Measurements from ENCODE around the gene SLC2A9. TPM values are rescaled to one million over a fixed set of nuclear protein-coding genes. Genes with fewer than 3 reads are reported as not detected.

SLC2A9 gene
- total RNA-seq, 1 donor from 2014 or later: 1.2 TPM

- ChIA-PET POLR2A (no interaction called here), CTCF (no interaction called here)
- ATAC-seq (ENCODE audit: low read depth) (no peak), DNase-seq (no peak)
- H3K36me3 Mint-ChIP-seq (ENCODE audit: low read depth): no peaks in the 10 kb centered on the region
- intact Hi-C loops (cut with micrococcal nuclease): no loop called here
- H3K4me3 Mint-ChIP-seq: no peak overlapping the region
- H3K9me3 Mint-ChIP-seq: no peaks in the 10 kb centered on the region
- no peak overlapping the region for H3K27ac Mint-ChIP-seq
- no peaks in the 10 kb centered on the region for H3K27me3 Mint-ChIP-seq
- no peaks in the 10 kb centered on the region for H3K4me1 Mint-ChIP-seq
- TF ChIP-seq CTCF (IDR thresholded peaks at IDR 0.05): no peak
Measured at GRCh38 chr4:9938933-9939332, 82.4 kb downstream of the SLC2A9 start.

- ATAC-seq (ENCODE audit: low read depth) (no peak), DNase-seq (no peak)
- POLR2A ChIA-PET: no interaction called here
- Mint-ChIP-seq H3K27ac (no peak overlapping the region), H3K36me3 (ENCODE audit: low read depth) (no peaks in the 10 kb centered on the region), H3K4me1 (no peaks in the 10 kb centered on the region), H3K4me3 (no peak overlapping the region), H3K9me3 (no peaks in the 10 kb centered on the region), H3K27me3 (no peaks in the 10 kb centered on the region)
- CTCF ChIA-PET: no interaction called here
- TF ChIP-seq CTCF (IDR thresholded peaks at IDR 0.05): no peak
- intact Hi-C loops (cut with micrococcal nuclease): no loop called here
Measured at GRCh38 chr4:9937078-9937477, 84.2 kb downstream of the SLC2A9 start.

- DNase-seq (no peak), ATAC-seq (ENCODE audit: low read depth) (no peak)
- no peaks in the 10 kb centered on the region for H3K27me3 Mint-ChIP-seq
- no peaks in the 10 kb centered on the region for H3K36me3 Mint-ChIP-seq (ENCODE audit: low read depth)
- H3K27ac Mint-ChIP-seq: no peak overlapping the region
- intact Hi-C loops (cut with micrococcal nuclease): no loop called here
- POLR2A ChIA-PET: no interaction called here
- H3K4me3 Mint-ChIP-seq: no peak overlapping the region
- H3K9me3 Mint-ChIP-seq: no peaks in the 10 kb centered on the region
- H3K4me1 Mint-ChIP-seq: no peaks in the 10 kb centered on the region
- TF ChIP-seq CTCF (IDR thresholded peaks at IDR 0.05): no peak
- CTCF ChIA-PET: no interaction called here
Measured at GRCh38 chr4:9936129-9936644, 85.1 kb downstream of the SLC2A9 start.

- H3K36me3 Mint-ChIP-seq (ENCODE audit: low read depth): no peaks in the 10 kb centered on the region
- TF ChIP-seq CTCF (IDR thresholded peaks at IDR 0.05): no peak
- no peak for ATAC-seq (ENCODE audit: low read depth)
- peaks cover 6% of the 10 kb centered on the region for H3K27me3 Mint-ChIP-seq
- no peaks in the 10 kb centered on the region for H3K9me3 Mint-ChIP-seq
- intact Hi-C loops (cut with micrococcal nuclease): no loop called here
- H3K27ac Mint-ChIP-seq: no peak overlapping the region
- H3K4me3 Mint-ChIP-seq: no peak overlapping the region
- POLR2A ChIA-PET: no interaction called here
- H3K4me1 Mint-ChIP-seq: no peaks in the 10 kb centered on the region
- DNase-seq: no peak
- CTCF ChIA-PET: no interaction called here
Measured at GRCh38 chr4:9933956-9934355, 87.3 kb downstream of the SLC2A9 start.

- ChIA-PET POLR2A (no interaction called here), CTCF (no interaction called here)
- peaks cover 6% of the 10 kb centered on the region for H3K27me3 Mint-ChIP-seq
- H3K4me3 Mint-ChIP-seq: no peak overlapping the region
- no peak overlapping the region for H3K27ac Mint-ChIP-seq
- no peaks in the 10 kb centered on the region for H3K36me3 Mint-ChIP-seq (ENCODE audit: low read depth)
- no peaks in the 10 kb centered on the region for H3K9me3 Mint-ChIP-seq
- ATAC-seq (ENCODE audit: low read depth) (no peak), DNase-seq (no peak)
- no peak for TF ChIP-seq CTCF (IDR thresholded peaks at IDR 0.05)
- H3K4me1 Mint-ChIP-seq: no peaks in the 10 kb centered on the region
- intact Hi-C loops (cut with micrococcal nuclease): no loop called here
Measured at GRCh38 chr4:9933184-9933583, 88.1 kb downstream of the SLC2A9 start.
